Pancreas (tissue), 10 donors: Measurements from ENCODE around the gene GTPBP1. TPM values are rescaled to one million over a fixed set of nuclear protein-coding genes. Genes with fewer than 3 reads are reported as not detected.

Experiments
- ATAC-seq, 4 donors: fragments of 200-7000 bp; cut with Tn5 transposase; one replicate each; pipeline versions ENCODE4 v1.8.0 to v1.9.1; 2020; ENCODE audit warnings: mild to moderate bottlenecking in 4 of 4, moderate library complexity in 4 of 4
- DNase-seq, 6 donors: peaks; one replicate each; pipeline ENCODE4 v3.0.0-alpha.2; 2020
- FAIRE-seq: peaks from 2 replicates; lab custom pipeline; 2012; peaks lifted over from hg19 to GRCh38; lab: Jason Lieb, UNC
- H3K27ac ChIP-seq, 4 donors: fragments of 200-600 bp; sonication (generic); 1 replicate in 3 of 4; 2 replicates in 1 of 4; pipeline versions ENCODE4 v1.5.0 to v1.8.0; 2020
- H3K27me3 ChIP-seq, 4 donors: fragments of 200-600 bp; one replicate each; pipeline ENCODE4 v1.8.0; 2021
- H3K36me3 ChIP-seq, 3 donors: fragments of 200-600 bp; sonication (generic) in 1 of 3; one replicate each; pipeline versions ENCODE4 v1.5.0 to v1.8.0; 2020 to 2021
- H3K4me1 ChIP-seq, 3 donors: fragments of 200-600 bp; one replicate each; pipeline ENCODE4 v1.8.0; 2021
- H3K4me3 ChIP-seq, 4 donors: fragments of 200-600 bp; sonication (generic) in 2 of 4; one replicate each; pipeline versions ENCODE4 v1.5.0 to v1.8.0; 2020 to 2021
- H3K9me3 ChIP-seq, 4 donors: fragments of 200-600 bp; one replicate each; pipeline ENCODE4 v1.8.0; 2021
- WGBS, 2 donors: extraction: QIAGEN DNeasy Blood & Tissue Kit; methylation state at CpG; one replicate each; pipeline ENCODE4 v1.1.7; 2013; 5-methylcytosine and 5-hydroxymethylcytosine counted together
- intact Hi-C, 3 donors: fragments of 100-400 bp; cut with DNase I; formaldehyde crosslinking; loops; one replicate each; pipeline versions ENCODE4 v1.11.1 to v1.14.2; 2022
- polyA plus RNA-seq, 2 donors: library from polyadenylated mRNA; stranded (reverse); fragments of 200-250 nt; gene quantifications; one replicate each; pipeline ENCODE4 v1.2.3, GENCODE V29; 2013
- total RNA-seq, 6 donors: library from RNA; stranded (reverse); fragmentation: NEBNext Ultra II Directional in 4 of 6; extraction: Animal tissue kit (Norgen Biotek cat#: 25700) in 4 of 6; gene quantifications; one replicate each; pipeline versions ENCODE4 v1.2.1 to v1.2.4, GENCODE V29; 2021 to 2023
- TF ChIP-seq, protein P1 (sequence below), 4 donors: fragments of 200-600 bp; sonication (generic) in 3 of 4; IDR thresholded peaks; one replicate each; pipeline versions ENCODE4 v1.5.0 to v1.8.0; 2021; ENCODE audit warnings: antibody characterized with exemption in 4 of 4
- donor health status: healthy with polysubstance abuse.
- donor health status: DM: no; HTN: no; CAD: no; lungs with moderate emphysema.
- donor health status: DM: no; HTN: no; CAD: no.
- donor health status: control.
- donor health status: control.
- donor health status: Bipolar disorder and iron deficiency.
- donor health status: DM: yes; HTN: yes; CAD: no.
- donor health status: DM: no; HTN: no; CAD: no.
- donor health status: DM: no; HTN: no; CAD: no.
- donor health status: DM: yes; HTN: yes; CAD: no.

The GTPBP1 gene
- 10 to 100 TPM; 20.2 to 35.4 (median 28.3) TPM for total RNA-seq
- polyA plus RNA-seq, result 10 to 100 TPM; 14.7 to 36.0 TPM

- Histone ChIP-seq H3K9me3 (no peaks in the 10 kb centered on the region), H3K27ac (peak within 1 kb of the TSS; percentile 87 to 97 (median 92)), H3K4me3 (peak within 1 kb of the TSS; percentile 87 to 99 (median 90)), H3K27me3 (no peaks in the 10 kb centered on the region), H3K4me1 (peaks cover 18 to 32% (median 29%) of the 10 kb centered on the region in 3 donors), H3K36me3 (no peaks in the 10 kb centered on the region)
- intact Hi-C loops, result no loop called here
- WGBS, 2 donors, result 0% methylated on average over 54 to 55 of the region's 55 CpGs
- FAIRE-seq, result peak; percentile 98
- TF ChIP-seq, protein P1, sequence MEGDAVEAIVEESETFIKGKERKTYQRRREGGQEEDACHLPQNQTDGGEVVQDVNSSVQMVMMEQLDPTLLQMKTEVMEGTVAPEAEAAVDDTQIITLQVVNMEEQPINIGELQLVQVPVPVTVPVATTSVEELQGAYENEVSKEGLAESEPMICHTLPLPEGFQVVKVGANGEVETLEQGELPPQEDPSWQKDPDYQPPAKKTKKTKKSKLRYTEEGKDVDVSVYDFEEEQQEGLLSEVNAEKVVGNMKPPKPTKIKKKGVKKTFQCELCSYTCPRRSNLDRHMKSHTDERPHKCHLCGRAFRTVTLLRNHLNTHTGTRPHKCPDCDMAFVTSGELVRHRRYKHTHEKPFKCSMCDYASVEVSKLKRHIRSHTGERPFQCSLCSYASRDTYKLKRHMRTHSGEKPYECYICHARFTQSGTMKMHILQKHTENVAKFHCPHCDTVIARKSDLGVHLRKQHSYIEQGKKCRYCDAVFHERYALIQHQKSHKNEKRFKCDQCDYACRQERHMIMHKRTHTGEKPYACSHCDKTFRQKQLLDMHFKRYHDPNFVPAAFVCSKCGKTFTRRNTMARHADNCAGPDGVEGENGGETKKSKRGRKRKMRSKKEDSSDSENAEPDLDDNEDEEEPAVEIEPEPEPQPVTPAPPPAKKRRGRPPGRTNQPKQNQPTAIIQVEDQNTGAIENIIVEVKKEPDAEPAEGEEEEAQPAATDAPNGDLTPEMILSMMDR (IDR thresholded peaks at IDR 0.05), result no peak
- peak; percentile 74 to 89 (median 82) for ATAC-seq
- peak; percentile 88 to 99 (median 98) for DNase-seq
Measured at GRCh38 chr22:38705235-38706100, at the start of gene GTPBP1. TSS of gene GTPBP1 (plus strand) at chr22:38705944. CDS start at chr22:38705956, 12 bp downstream.

- intact Hi-C loops, result no loop called here
- no peaks in the 10 kb centered on the region for H3K36me3 ChIP-seq
- TF ChIP-seq, protein P1 (IDR thresholded peaks at IDR 0.05), result no peak
- H3K4me1 ChIP-seq, result peaks cover 0 to 10% (median 0%) of the 10 kb centered on the region in 3 donors
- 0 to 1% methylated on average over 65 to 66 of the region's 66 CpGs for WGBS, 2 donors
- FAIRE-seq (no peak), ATAC-seq (peak; percentile 94 to 97 (median 95)), DNase-seq (peak; percentile 87 to 97 (median 90))
- no peaks in the 10 kb centered on the region for H3K9me3 ChIP-seq
- H3K27ac ChIP-seq, result peak within 1 kb of the TSS; percentile 83 to 95 (median 93)
- H3K4me3 ChIP-seq, result peak within 1 kb of the TSS; percentile 52 to 96 (median 73)
- H3K27me3 ChIP-seq, result no peaks in the 10 kb centered on the region
Measured at GRCh38 chr22:38656256-38657044, 49.3 kb upstream of the GTPBP1 start, which contains the start of the genes CBY1 and FAM227A. TSS of gene CBY1 (plus strand) at chr22:38656638. CDS start at chr22:38668055, 11,417 bp downstream. TSS of gene FAM227A (minus strand) at chr22:38656392. CDS start at chr22:38650168, 6,224 bp downstream.

DNA sequence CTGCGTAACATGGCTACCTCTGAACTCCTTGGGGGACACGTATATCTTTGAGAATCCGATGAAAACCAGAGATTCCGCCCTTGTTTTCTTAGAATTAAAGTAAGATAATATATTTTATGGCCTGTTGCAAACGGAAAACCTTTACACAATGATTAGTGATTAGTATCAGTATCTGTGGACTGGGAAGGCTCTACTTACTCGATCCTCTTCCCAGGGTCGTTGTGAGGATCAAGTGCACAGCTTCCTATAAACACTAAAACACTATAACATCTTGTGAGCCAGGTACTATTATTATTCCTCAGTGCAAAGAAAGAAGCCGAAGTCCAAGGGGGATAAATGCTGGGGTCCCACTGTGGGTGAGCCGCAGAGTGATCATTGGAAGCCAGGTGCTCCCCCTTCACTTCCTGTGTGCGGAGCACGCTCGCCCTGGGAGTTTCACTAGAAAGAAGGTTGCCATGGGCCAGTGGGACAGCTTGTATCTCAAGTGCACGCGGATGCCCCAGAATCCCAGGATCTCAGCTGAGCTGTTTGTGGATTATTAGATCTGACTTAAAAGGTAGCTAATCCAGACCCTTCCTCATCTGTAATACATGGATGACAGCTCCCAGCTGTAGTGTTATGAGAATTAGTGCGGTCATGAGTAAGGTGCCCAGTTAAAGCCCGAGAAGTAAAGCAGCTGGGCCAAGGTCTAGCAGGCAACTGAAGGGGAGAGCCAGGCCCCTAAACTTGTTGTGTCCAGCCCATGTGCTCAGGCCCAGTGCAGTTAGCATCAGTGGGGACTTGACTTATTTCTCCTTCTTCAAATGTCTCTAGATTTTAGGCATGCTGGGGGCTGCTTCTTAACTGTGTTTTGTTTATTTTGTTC is 48.5 kb upstream of the GTPBP1 start:
- peak overlapping the region; percentile 83 to 95 (median 93) for H3K27ac ChIP-seq
- ATAC-seq, result peak; percentile 36 to 77 (median 58)
- no peaks in the 10 kb centered on the region for H3K36me3 ChIP-seq
- peak in 5 of 6 donors; percentile 18 to 61 (median 31) for DNase-seq
- 4 to 6% methylated on average over 16 of the region's 16 CpGs for WGBS, 2 donors
- intact Hi-C loops, result no loop called here
- TF ChIP-seq, protein P1 (IDR thresholded peaks at IDR 0.05), result no peak
- H3K4me3 ChIP-seq, result peak overlapping the region; percentile 52 to 96 (median 73)
- peaks cover 0 to 10% (median 0%) of the 10 kb centered on the region in 3 donors for H3K4me1 ChIP-seq
- no peak for FAIRE-seq
- no peaks in the 10 kb centered on the region for H3K9me3 ChIP-seq
- no peaks in the 10 kb centered on the region for H3K27me3 ChIP-seq

DNA sequence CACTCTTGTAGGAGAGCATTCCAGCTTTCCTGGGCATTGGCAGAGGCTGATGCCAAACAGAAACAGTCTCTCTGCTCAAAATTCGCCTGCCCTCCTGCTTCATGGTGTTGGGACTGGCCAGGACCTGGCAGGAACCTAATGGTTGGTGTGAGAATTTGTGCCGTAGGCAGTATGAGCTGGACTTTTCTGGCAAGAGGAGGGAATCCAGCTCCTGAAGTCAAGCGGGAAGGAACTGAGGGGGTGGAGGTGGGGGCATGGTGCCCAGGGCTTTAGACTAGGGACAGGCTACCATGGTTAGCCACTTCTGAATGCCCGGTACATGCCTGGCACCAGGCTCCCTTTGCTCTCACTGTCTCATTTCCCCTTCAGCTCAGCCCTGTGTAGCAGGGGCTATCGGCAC is 30.9 kb upstream of the GTPBP1 start:
- ATAC-seq, result peak in 1 of 4 donors; percentile 24
- no peaks in the 10 kb centered on the region for H3K27me3 ChIP-seq

More for the DNA sequence above, 30.9 kb upstream of the GTPBP1 start:
- intact Hi-C loops, result no loop called here
- H3K4me1 ChIP-seq, result no peaks in the 10 kb centered on the region
- H3K36me3 ChIP-seq, result peaks cover 0 to 24% (median 6%) of the 10 kb centered on the region in 3 donors
- H3K27ac ChIP-seq, result no peak overlapping the region
- 69 to 84% methylated on average over 5 of the region's 5 CpGs for WGBS, 2 donors
- TF ChIP-seq, protein P1 (IDR thresholded peaks at IDR 0.05), result no peak
- FAIRE-seq (no peak), DNase-seq (no peak)
- no peak overlapping the region for H3K4me3 ChIP-seq
- no peaks in the 10 kb centered on the region for H3K9me3 ChIP-seq
